Keratinocyte (primary cell): ENCODE results near the gene WBP2NL.

Source experiments
- EZH2 ChIP-seq: IDR thresholded peaks from one replicate; pipeline ENCODE4 v1.6.1; 2012; ENCODE audit warnings: inconsistent platforms, mild to moderate bottlenecking, low read length, moderate library complexity
- TF ChIP-seq, protein P1 (sequence below), 3 experiments: IDR thresholded peaks in 1 of 3; conservative IDR thresholded peaks in 1 of 3; optimal IDR thresholded peaks in 1 of 3; 2 replicates in 2 of 3; 3 replicates in 1 of 3; pipeline versions ENCODE3 to v1.5.1; 2011; ENCODE audit warnings: low read length in 3 of 3, mild to moderate bottlenecking in 3 of 3, moderate library complexity in 2 of 3, control low read depth in 1 of 3, inconsistent platforms in 1 of 3; ENCODE audit not compliant: insufficient read depth in 2 of 3; ENCODE audit errors: extremely low read depth in 1 of 3

DNA sequence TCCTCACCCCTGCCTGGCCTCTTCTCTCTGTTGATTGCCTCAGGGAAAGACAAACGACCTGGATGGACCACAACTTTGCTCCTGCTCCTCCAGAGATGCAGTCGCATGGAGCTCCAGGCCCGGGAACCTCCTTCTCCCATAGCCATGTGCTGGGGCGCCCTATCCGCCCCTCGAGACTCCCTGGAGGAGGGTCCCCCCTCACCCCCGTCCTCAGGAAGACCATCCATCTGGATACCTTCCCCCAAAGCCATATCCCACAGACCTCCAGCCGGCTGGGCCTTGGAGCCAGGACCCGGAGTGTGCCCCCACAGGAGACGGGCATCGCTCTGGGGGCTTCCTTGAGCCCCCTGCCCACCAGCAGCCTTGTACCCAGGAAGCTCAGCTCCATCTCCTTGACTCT, 27.2 kb upstream of the WBP2NL start:
- TF ChIP-seq, protein P1, sequence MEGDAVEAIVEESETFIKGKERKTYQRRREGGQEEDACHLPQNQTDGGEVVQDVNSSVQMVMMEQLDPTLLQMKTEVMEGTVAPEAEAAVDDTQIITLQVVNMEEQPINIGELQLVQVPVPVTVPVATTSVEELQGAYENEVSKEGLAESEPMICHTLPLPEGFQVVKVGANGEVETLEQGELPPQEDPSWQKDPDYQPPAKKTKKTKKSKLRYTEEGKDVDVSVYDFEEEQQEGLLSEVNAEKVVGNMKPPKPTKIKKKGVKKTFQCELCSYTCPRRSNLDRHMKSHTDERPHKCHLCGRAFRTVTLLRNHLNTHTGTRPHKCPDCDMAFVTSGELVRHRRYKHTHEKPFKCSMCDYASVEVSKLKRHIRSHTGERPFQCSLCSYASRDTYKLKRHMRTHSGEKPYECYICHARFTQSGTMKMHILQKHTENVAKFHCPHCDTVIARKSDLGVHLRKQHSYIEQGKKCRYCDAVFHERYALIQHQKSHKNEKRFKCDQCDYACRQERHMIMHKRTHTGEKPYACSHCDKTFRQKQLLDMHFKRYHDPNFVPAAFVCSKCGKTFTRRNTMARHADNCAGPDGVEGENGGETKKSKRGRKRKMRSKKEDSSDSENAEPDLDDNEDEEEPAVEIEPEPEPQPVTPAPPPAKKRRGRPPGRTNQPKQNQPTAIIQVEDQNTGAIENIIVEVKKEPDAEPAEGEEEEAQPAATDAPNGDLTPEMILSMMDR (optimal IDR thresholded peaks at IDR 0.05 in 1 of 3, IDR thresholded peaks at IDR 0.05 in 1 of 3, conservative IDR thresholded peaks at IDR 0.05 in 1 of 3; ENCODE audit: extremely low read depth in 1 of 3, insufficient read depth in 2 of 3, low read length in 3 of 3), result no peak
- no peak for TF ChIP-seq EZH2
